Upper lobe of right lung (tissue), 1 donor: Measurements from ENCODE around the gene TTC33. TPM values are rescaled to one million over a fixed set of nuclear protein-coding genes. Genes with fewer than 3 reads are reported as not detected.

Experiments used
- ATAC-seq: fragments of 200-7000 bp; cut with Tn5 transposase; one replicate; pipeline ENCODE4 v1.9.1; 2020; ENCODE audit warnings: mild to moderate bottlenecking, moderate library complexity
- DNase-seq: peaks from one replicate; pipeline ENCODE4 v3.0.0-alpha.2; 2020
- H3K27ac ChIP-seq: fragments of 200-600 bp; one replicate; pipeline ENCODE4 v1.8.0; 2022
- H3K27me3 ChIP-seq: fragments of 200-600 bp; one replicate; pipeline ENCODE4 v1.8.0; 2022; ENCODE audit warnings: mild to moderate bottlenecking
- H3K36me3 ChIP-seq: fragments of 200-600 bp; one replicate; pipeline ENCODE4 v1.8.0; 2022
- H3K4me1 ChIP-seq: fragments of 200-600 bp; one replicate; pipeline ENCODE4 v1.8.0; 2022
- H3K4me3 ChIP-seq: fragments of 200-600 bp; one replicate; pipeline ENCODE4 v1.8.0; 2022; ENCODE audit warnings: mild to moderate bottlenecking
- H3K9me3 ChIP-seq: fragments of 200-600 bp; one replicate; pipeline ENCODE4 v1.8.0; 2022
- intact Hi-C: fragments of 100-400 bp; cut with DNase I; formaldehyde crosslinking; loops from one replicate; pipeline ENCODE4 v1.11.0; 2022
- total RNA-seq: library from RNA; stranded (reverse); fragmentation: NEBNext Ultra II Directional; extraction: Animal tissue kit (Norgen Biotek cat#: 25700); gene quantifications from one replicate; pipeline ENCODE4 v1.2.1, GENCODE V29; 2021
- TF ChIP-seq, protein P1 (sequence below): fragments of 200-600 bp; IDR thresholded peaks from one replicate; pipeline ENCODE4 v1.8.0; 2022; ENCODE audit warnings: antibody characterized with exemption
- donor health status: DM: no; HTN: yes; CAD: no; lungs with severe emphysema.

The TTC33 gene
- total RNA-seq, 1 donor from 2014 or later = 16.6 TPM

DNA sequence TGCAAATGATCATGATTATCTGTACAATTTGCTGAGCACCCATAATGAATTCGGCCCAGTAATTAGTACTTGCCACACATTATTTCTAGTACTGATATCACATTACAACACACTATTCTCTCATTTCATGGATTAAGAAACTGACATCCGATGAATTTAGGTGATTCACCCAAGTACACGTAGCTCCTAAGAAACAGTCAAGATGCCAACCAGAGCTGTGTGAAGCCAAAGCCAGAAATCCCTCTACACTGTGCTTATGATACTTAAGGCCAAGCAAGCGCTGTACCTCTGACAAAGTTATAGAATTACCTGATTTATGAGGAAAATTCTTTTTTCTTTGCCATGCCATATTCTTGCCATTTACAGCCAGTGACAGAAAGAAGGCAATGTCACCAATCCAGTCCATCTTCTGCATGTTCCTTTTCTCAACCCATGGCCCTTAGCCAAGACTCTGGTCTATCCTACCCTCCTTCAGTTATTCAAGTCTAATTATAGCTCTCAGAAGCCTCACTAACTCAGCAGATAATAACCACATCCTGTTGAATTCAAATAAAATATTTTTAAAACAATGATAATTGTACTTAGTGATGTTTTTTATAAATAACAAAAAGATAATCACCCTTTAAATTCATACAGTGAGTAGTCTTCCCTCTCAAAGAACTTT, 150.3 kb downstream of the TTC33 start:
- Histone ChIP-seq H3K36me3 (no peaks in the 10 kb centered on the region), H3K4me3 (no peak overlapping the region), H3K4me1 (peaks cover 10% of the 10 kb centered on the region), H3K9me3 (no peaks in the 10 kb centered on the region), H3K27me3 (no peaks in the 10 kb centered on the region), H3K27ac (no peak overlapping the region)
- ATAC-seq (peak; percentile 41), DNase-seq (no peak)
- TF ChIP-seq, protein P1, sequence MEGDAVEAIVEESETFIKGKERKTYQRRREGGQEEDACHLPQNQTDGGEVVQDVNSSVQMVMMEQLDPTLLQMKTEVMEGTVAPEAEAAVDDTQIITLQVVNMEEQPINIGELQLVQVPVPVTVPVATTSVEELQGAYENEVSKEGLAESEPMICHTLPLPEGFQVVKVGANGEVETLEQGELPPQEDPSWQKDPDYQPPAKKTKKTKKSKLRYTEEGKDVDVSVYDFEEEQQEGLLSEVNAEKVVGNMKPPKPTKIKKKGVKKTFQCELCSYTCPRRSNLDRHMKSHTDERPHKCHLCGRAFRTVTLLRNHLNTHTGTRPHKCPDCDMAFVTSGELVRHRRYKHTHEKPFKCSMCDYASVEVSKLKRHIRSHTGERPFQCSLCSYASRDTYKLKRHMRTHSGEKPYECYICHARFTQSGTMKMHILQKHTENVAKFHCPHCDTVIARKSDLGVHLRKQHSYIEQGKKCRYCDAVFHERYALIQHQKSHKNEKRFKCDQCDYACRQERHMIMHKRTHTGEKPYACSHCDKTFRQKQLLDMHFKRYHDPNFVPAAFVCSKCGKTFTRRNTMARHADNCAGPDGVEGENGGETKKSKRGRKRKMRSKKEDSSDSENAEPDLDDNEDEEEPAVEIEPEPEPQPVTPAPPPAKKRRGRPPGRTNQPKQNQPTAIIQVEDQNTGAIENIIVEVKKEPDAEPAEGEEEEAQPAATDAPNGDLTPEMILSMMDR = no peak
- intact Hi-C loops = no loop called here

DNA sequence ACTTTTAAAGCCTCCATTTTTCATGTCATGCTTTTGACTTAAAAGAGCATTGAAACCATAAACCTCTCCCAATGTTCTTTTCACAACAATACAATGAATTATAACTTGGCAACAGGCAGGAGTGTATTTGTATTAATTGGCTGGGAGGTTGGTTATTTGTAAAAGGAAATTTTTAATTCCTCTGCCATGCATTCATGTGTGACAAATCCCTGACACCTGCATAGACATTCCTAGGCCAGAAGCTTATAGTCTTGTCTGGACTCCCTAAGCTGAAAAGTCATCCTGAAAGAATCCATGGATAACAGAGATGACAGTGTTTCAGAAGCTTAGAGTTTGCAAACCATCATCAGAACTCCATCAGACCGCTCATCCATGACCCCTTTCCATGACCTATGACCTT, 152.4 kb downstream of the TTC33 start:
- Histone ChIP-seq H3K4me1 (peaks cover 10% of the 10 kb centered on the region), H3K27me3 (no peaks in the 10 kb centered on the region), H3K36me3 (no peaks in the 10 kb centered on the region), H3K9me3 (no peaks in the 10 kb centered on the region), H3K4me3 (no peak overlapping the region), H3K27ac (no peak overlapping the region)
- intact Hi-C loops = no loop called here
- TF ChIP-seq, protein P1 = no peak
- DNase-seq (no peak), ATAC-seq (no peak)

DNA sequence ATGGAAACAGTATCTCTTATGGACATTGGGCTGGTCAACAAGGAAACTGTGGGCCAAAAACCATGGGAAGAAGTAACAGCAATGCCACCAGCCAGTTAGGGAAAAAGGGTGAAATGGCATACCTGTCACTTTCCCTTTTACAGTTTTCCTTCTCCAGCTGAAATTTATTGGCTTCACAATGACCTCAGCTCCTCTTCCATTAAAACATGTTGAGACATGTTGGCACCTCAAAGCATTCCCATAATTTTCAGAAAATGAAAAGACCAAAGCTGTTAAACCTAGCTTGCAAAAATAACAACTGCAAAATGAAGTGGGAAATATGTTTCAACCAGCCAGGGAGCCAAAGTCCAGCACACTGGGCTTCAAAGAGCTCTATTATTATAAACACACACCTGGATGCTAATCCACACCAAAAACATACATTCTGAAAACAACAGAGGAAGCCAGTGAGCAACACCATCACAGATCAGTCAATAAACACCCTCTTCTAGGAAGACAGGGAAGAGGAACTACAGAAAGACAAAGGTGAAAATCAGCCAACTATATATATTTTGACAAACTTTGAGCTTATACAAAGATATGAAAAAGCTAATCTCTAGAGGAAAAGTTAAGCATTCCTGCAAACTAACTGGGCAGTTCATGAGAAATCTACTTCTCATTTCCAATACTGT, 154.4 kb downstream of the TTC33 start:
- ATAC-seq = no peak

DNA sequence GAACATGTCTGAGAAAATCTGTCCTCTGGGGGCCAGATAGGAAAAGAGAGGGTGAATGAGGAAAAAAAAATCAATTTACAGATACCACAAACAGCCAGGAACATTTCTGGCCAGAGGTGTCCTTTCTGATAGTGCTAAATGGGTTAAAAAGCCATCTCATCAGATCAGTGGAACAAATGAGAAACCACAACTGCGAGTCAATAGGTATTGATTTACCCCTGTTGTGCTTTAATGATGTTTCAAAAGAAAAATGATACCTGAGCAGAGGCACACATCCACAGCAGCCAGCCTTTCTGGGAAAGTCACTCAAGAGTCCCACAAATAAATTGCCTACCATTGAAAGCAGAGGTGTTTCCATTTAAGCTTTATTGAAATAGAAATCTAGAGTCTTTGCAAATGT, 155.4 kb downstream of the TTC33 start:
- H3K4me3 ChIP-seq = no peak overlapping the region
- H3K4me1 ChIP-seq = peaks cover 2% of the 10 kb centered on the region
- no peaks in the 10 kb centered on the region for H3K36me3 ChIP-seq
- H3K27ac ChIP-seq = no peak overlapping the region
- intact Hi-C loops = no loop called here
- H3K9me3 ChIP-seq = no peaks in the 10 kb centered on the region
- ATAC-seq (no peak), DNase-seq (no peak)
- no peaks in the 10 kb centered on the region for H3K27me3 ChIP-seq
- TF ChIP-seq, protein P1 = no peak

More for the DNA sequence above, 154.4 kb downstream of the TTC33 start:
- Histone ChIP-seq H3K36me3 (no peaks in the 10 kb centered on the region), H3K27ac (no peak overlapping the region), H3K4me3 (no peak overlapping the region), H3K27me3 (no peaks in the 10 kb centered on the region), H3K4me1 (peaks cover 9% of the 10 kb centered on the region), H3K9me3 (no peaks in the 10 kb centered on the region)
- no peak for DNase-seq
- TF ChIP-seq, protein P1 = no peak
- intact Hi-C loops = no loop called here

DNA sequence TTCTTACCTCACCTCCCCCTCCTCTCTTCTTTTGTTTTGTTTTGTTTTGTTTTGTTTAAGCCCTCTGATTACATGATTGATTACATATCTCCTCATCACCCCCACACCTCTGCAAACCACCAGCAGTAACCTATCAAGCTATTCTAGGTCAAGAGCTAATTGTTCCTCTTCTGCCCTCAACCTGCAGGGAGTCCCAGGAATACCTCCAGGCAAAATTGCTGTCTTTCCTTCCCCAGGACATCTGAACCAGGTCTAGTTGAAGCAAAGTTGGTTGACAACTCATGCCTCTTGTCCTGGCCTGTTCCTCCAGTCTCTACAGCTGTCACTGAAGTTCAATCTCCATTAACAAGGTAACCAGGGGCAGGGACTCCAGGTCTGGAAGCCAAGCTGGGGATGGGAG, 156.1 kb downstream of the TTC33 start:
- ATAC-seq = no peak
- intact Hi-C loops = no loop called here

More for the DNA sequence above, 156.1 kb downstream of the TTC33 start:
- Histone ChIP-seq H3K9me3 (no peaks in the 10 kb centered on the region), H3K27me3 (no peaks in the 10 kb centered on the region), H3K4me3 (no peak overlapping the region), H3K36me3 (no peaks in the 10 kb centered on the region), H3K4me1 (no peaks in the 10 kb centered on the region), H3K27ac (no peak overlapping the region)
- DNase-seq = no peak
- TF ChIP-seq, protein P1 = no peak
